Endothelial cell of umbilical vein (primary cell): ENCODE results near the gene KAZN. TPM values are rescaled to one million over a fixed set of nuclear protein-coding genes. Genes with fewer than 3 reads are reported as not detected.

Source experiments
- BruUV-seq: library from RNA; stranded (reverse); fragments of 400-500 nt; replicated peaks from 2 replicates; lab custom pipeline; 2021; lab: Mats Ljungman, UMichigan
- CTCF ChIA-PET: fragments of 300-600, 350-600 bp; sonication (Branson Sonifier 250); formaldehyde crosslinking; loops from one replicate; lab custom pipeline; 2021; ENCODE audit warnings: antibody characterized with exemption, inconsistent platforms; lab: Charles Lee
- POLR2A ChIA-PET: fragments of 300-600, 350-600 bp; sonication (Branson Sonifier 250); formaldehyde crosslinking; loops from one replicate; lab custom pipeline; 2021; ENCODE audit warnings: antibody characterized with exemption, inconsistent platforms; lab: Charles Lee
- DNase-seq: peaks from one replicate; pipeline ENCODE4 v3.0.0-alpha.2; 2011; ENCODE audit warnings: low read depth, low spot score
- FAIRE-seq: peaks from 2 replicates; lab custom pipeline; 2011; peaks lifted over from hg19 to GRCh38; lab: Jason Lieb, UNC
- H2AFZ ChIP-seq: 2 replicates; pipeline ENCODE4 v1.6.0; 2012; ENCODE audit warnings: low read depth, low read length, control low read depth, inconsistent platforms
- H3K27ac ChIP-seq: 2 replicates; pipeline ENCODE4 v1.5.1; 2011; ENCODE audit warnings: low read depth, mild to moderate bottlenecking, control low read depth, low read length, moderate library complexity; ENCODE audit not compliant: insufficient read depth
- H3K27me3 ChIP-seq, 2 experiments: 2 replicates each; pipeline versions ENCODE4 v1.6.0 to v1.6.1; 2011; ENCODE audit warnings: low read length in 2 of 2, mixed read lengths in 1 of 2; ENCODE audit not compliant: control insufficient read depth in 2 of 2, insufficient read depth in 2 of 2
- H3K36me3 ChIP-seq, 2 experiments: 2 replicates in 1 of 2; 3 replicates in 1 of 2; pipeline ENCODE4 v1.5.1; 2011; ENCODE audit warnings: low read length in 2 of 2, mild to moderate bottlenecking in 1 of 2, moderate library complexity in 1 of 2; ENCODE audit not compliant: control insufficient read depth in 2 of 2, insufficient read depth in 2 of 2; ENCODE audit errors: extremely low read depth in 1 of 2
- H3K4me1 ChIP-seq: 3 replicates; pipeline ENCODE4 v1.5.1; 2011; ENCODE audit warnings: mild to moderate bottlenecking, low read length; ENCODE audit not compliant: control insufficient read depth, insufficient read depth; ENCODE audit errors: extremely low read depth
- H3K4me2 ChIP-seq: 2 replicates; pipeline ENCODE4 v1.6.1; 2011; ENCODE audit warnings: low read length, control low read depth, mixed read lengths; ENCODE audit not compliant: insufficient read depth
- H3K4me3 ChIP-seq, 3 experiments: fragments of 200-600 bp in 1 of 3; sonication (generic), shearing (Covaris generic) in 1 of 3; replicated peaks in 1 of 3; 2 replicates each; pipeline ENCODE4 v1.5.1; 2011 to 2016; ENCODE audit warnings: control low read depth in 3 of 3, low read length in 3 of 3, mild to moderate bottlenecking in 2 of 3, inconsistent platforms in 1 of 3, low read depth in 1 of 3, moderate library complexity in 1 of 3; ENCODE audit not compliant: insufficient read depth in 1 of 3
- H3K79me2 ChIP-seq: 2 replicates; pipeline ENCODE4 v1.6.0; 2012; ENCODE audit warnings: low read length, inconsistent platforms; ENCODE audit not compliant: control insufficient read depth, insufficient read depth
- H3K9ac ChIP-seq: replicated peaks from 2 replicates; pipeline ENCODE3; 2011; ENCODE audit warnings: low read length, control low read depth; ENCODE audit not compliant: insufficient read depth; ENCODE audit errors: extremely low read depth
- H3K9me1 ChIP-seq: replicated peaks from 3 replicates; pipeline ENCODE4 v1.6.0; 2011; ENCODE audit warnings: mild to moderate bottlenecking, low read length; ENCODE audit not compliant: control insufficient read depth, insufficient read depth; ENCODE audit errors: extremely low read depth
- H3K9me3 ChIP-seq: replicated peaks from 2 replicates; pipeline ENCODE4 v1.5.1; 2012; ENCODE audit warnings: low read length, inconsistent platforms; ENCODE audit not compliant: control insufficient read depth, insufficient read depth
- H4K20me1 ChIP-seq: replicated peaks from 2 replicates; pipeline ENCODE3; 2011; ENCODE audit warnings: mild to moderate bottlenecking, low read length; ENCODE audit not compliant: control insufficient read depth, insufficient read depth; ENCODE audit errors: extremely low read depth
- CTCF ChIP-seq, 2 donors: IDR thresholded peaks; 1 replicate in 1 of 2; 2 replicates in 1 of 2; pipeline ENCODE4 v1.5.1; 2011; ENCODE audit warnings: low read length in 2 of 2, mild to moderate bottlenecking in 2 of 2, moderate library complexity in 2 of 2, control low read depth in 1 of 2, inconsistent platforms in 1 of 2, low read depth in 1 of 2; ENCODE audit not compliant: insufficient read depth in 1 of 2; ENCODE audit errors: extremely low read depth in 1 of 2
- EZH2 ChIP-seq: IDR thresholded peaks from 2 replicates; pipeline ENCODE4 v1.6.1; 2012; ENCODE audit warnings: borderline replicate concordance, low read depth, mild to moderate bottlenecking, moderate library complexity, low read length, inconsistent platforms; ENCODE audit not compliant: severe bottlenecking
- FOS ChIP-seq: IDR thresholded peaks from 2 replicates; pipeline ENCODE4 v1.6.1; 2011; ENCODE audit warnings: mild to moderate bottlenecking, low read length, moderate library complexity, borderline replicate concordance; ENCODE audit not compliant: insufficient read depth
- GATA2 ChIP-seq: IDR thresholded peaks from 2 replicates; pipeline ENCODE4 v1.7.0; 2011; ENCODE audit warnings: low read depth, mild to moderate bottlenecking, moderate library complexity, mixed read lengths, low read length; ENCODE audit not compliant: insufficient read length, insufficient read depth
- JUN ChIP-seq: IDR thresholded peaks from 2 replicates; pipeline ENCODE4 v1.6.1; 2011; ENCODE audit warnings: borderline replicate concordance, low read depth; ENCODE audit not compliant: insufficient read length, insufficient read depth
- MAX ChIP-seq: IDR thresholded peaks from 2 replicates; pipeline ENCODE4 v1.6.1; 2011; ENCODE audit not compliant: insufficient read depth, insufficient read length
- MYC ChIP-seq: IDR thresholded peaks from one replicate; pipeline ENCODE4 v1.6.1; 2011; ENCODE audit warnings: mild to moderate bottlenecking, low read depth, low read length
- POLR2A ChIP-seq: IDR thresholded peaks from 2 replicates; pipeline ENCODE4 v1.6.1; 2012; ENCODE audit warnings: low read depth, mild to moderate bottlenecking, control low read depth, low read length
- POLR2AphosphoS5 ChIP-seq: IDR thresholded peaks from 2 replicates; pipeline ENCODE4 v1.6.1; 2012; ENCODE audit warnings: low read depth, mild to moderate bottlenecking, control low read depth, low read length, moderate library complexity; ENCODE audit not compliant: insufficient read depth
- dilution Hi-C: fragments of 300-500 bp; cut with MboI; formaldehyde crosslinking; loops from one replicate; pipeline ENCODE4 v1.15.0; 2019; ENCODE audit warnings: low sequenced_read_pairs; ENCODE audit not compliant: extremely low pct_ligation_motif_present
- intact Hi-C: fragments of 100-400 bp; cut with micrococcal nuclease; formaldehyde crosslinking; loops from one replicate; pipeline ENCODE4 v1.10.0; 2022
- polyA plus RNA-seq, 4 experiments: library from polyadenylated mRNA; depleted of rRNA in 3 of 4; stranded (reverse) in 3 of 4; unstranded in 1 of 4; fragments of >200 nt; gene quantifications; 2 replicates each; pipeline versions ENCODE4 v1.2.1 to v1.2.3, GENCODE V29; 2011 to 2012; ENCODE audit warnings: missing spikeins in 1 of 4
- total RNA-seq: library from RNA; stranded (reverse); gene quantifications from 2 replicates; pipeline ENCODE4 v1.2.3, GENCODE V29; 2021

The KAZN gene
- total and polyA plus RNA-seq, 2 donors (not counting 3 experiments of a cell fraction or from before 2014, with no cell fraction given): 1.6 to 5.8 TPM

- ChIA-PET POLR2A (no interaction called here), CTCF (interaction anchor here (0.9 to 7.8 kb wide), 5 partner anchors 44 to 116 kb away, joined by 3 to 211 read pairs (median 4); no protein-coding TSS in a partner anchor)
- H3K4me1 ChIP-seq: peaks cover 23% of the 10 kb centered on the region
- TF ChIP-seq EZH2: no peak
- TF ChIP-seq MAX: no peak
- TF ChIP-seq JUN: no peak
- no peak for TF ChIP-seq GATA2
- TF ChIP-seq MYC: no peak
- no peak for TF ChIP-seq POLR2AphosphoS5
- TF ChIP-seq CTCF (IDR thresholded peaks at IDR 0.05; ENCODE audit: extremely low read depth in 1 of 2, insufficient read depth in 1 of 2, low read depth in 1 of 2, low read length in 2 of 2): no peak
- no peak for TF ChIP-seq FOS
- TF ChIP-seq POLR2A: no peak
- intact Hi-C loops: no loop called here
- no peak for DNase-seq
- no peaks in the 10 kb centered on the region for H3K9me3 ChIP-seq
- H3K4me3 ChIP-seq: no peak overlapping the region
- H3K79me2 ChIP-seq: peaks cover 19% of the 10 kb centered on the region
- BruUV-seq: no TSS peak
- H3K9ac ChIP-seq: no peak overlapping the region
- peaks cover 0 to 2% of the 10 kb centered on the region in 2 experiments for H3K27me3 ChIP-seq
- H2AFZ ChIP-seq: no peak overlapping the region
- dilution Hi-C loops: no loop called here
- no peaks in the 10 kb centered on the region for H3K36me3 ChIP-seq
- no peaks in the 10 kb centered on the region for H4K20me1 ChIP-seq
- no peak overlapping the region for H3K4me2 ChIP-seq
- H3K9me1 ChIP-seq: no peaks in the 10 kb centered on the region
- no peak overlapping the region for H3K27ac ChIP-seq
- no peak for FAIRE-seq
Measured at GRCh38 chr1:15156807-15157380, 558.4 kb downstream of the KAZN start.
